HG03064 (cell line): ENCODE measurements around the gene BIN1.
A peak's percentile ranks its signal among the peaks of the same experiment; 100 is the strongest.

Experiments
- ATAC-seq: cut with Tn5 transposase; IDR thresholded peaks from one replicate; pipeline ENCODE4 v1.9.1; 2021; ENCODE audit warnings: low read depth; ENCODE audit not compliant: unreplicated experiment

BIN1 gene

DNA sequence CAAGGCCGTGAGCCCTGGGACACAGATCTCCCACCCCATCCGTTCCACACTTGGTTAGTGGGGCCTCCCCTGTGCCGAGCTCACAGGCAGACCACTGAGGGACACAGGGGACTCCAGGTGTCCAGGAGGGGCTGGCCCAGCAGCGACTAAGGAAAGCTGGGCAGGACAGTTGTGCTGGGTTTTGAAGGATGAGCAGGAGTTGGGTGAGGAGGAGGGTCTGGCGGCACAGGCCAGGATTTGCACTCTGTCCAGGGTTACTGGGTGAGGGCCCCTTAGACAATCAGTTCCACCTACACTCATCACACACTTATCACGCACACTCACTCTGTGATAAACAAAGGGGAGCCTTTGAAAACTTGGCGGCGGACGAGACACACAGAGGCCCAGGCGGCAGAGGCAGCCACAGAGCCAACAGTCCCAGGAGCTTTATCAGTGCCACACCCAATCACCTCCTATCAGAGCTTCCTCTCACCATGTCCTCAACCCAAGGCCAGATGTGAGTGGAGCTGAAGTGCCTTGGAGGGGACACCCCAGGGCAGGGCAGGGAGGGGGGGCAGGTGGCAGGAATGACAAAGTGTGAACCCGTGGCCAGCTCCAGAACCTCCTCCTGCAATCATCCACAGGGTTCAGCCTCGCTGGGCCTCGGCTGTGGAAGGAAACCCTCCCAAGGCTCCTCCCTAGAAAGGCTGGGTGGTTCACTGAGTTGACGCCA, 26.6 kb downstream of the BIN1 start:
- ATAC-seq = peak; percentile 21

GRCh38 chr2:127079358-127079920, 27.5 kb downstream of the BIN1 start:
- no peak for ATAC-seq

DNA sequence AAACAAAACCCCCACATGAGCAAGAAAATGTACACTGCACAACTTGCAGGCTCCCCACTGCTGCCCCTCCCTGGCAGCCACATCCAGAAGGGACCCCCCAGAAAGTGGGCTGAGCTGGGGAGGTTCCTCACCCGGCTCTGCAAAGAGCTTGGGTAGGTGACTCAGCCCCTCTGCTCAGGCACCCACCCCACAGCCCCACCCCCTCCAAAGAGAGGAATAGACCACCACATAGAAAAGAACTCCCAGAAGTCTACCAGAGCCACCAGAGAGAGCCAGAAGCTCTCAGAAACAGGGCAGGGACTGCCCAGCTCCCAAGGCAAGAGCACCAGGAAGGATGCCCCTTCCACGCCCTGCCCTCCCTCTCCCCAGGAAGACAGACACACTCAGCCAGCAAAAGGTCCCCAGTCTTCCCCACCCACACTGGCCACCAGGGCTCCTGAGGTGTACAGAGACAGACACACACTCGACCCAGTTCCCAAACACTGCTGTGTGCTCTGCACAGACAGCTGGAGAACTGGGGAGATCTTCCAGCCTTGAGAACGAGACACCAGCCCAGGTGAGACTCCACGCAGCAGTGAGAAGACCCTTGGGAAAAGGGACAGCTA, 28.2 kb downstream of the BIN1 start:
- no peak for ATAC-seq

DNA sequence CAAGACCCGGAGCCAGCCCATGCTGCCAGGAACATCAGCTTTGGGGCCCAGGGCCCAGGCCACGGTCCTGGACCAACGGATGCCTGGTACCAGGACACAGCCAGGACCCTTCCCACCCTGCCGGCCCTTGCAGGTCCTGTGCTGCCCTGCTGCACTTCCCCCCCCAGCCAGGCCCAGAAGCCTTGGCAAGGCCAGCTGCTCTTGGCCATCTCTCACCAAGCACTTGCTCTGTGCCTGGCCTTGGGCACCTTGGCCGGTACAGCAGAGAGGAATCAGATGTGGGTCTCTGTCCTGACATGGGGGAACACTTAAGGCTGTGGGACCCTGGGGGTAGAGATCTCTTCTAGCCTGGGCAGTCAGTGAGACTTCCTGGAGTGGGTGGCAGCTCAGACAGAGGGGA, 28.9 kb downstream of the BIN1 start:
- ATAC-seq = no peak

DNA sequence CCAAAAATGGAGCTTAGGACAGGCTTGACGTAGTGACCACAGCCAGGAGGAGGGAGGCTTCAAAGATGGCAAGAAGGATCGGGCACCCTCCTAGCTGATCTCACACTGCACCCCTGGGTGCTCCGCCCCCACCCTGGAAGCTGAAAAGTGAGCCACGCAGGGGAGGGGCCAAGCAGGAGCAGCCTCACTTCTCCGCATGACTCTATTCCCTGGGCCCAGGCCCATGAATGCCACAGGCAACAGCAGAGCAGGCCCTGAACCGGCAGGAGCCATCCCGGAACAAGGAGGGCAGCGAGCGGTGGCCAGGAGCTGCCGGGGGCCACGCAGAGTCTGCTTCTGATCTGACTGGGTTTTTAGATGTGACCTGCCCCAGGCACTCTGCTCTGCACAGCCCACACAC, 30.0 kb downstream of the BIN1 start:
- no peak for ATAC-seq

DNA sequence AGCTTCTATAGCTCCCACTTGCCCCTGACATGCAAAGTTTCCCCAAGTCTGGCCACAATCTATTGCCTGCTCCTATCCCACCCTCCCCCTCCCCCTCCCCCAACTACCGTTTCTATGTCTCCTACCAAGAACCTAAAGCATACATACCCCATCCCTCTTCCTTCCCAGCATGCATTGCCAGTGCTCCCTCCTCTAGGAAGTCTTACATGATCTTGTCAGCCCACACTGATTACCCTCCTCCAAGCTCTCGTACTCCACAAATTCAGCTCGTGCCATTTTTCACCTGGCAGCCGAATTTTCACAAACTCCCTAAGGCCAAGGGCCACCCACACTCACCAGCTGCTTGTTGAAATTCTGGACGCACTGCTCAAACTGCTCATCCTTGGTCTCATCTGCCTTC, 30.7 kb downstream of the BIN1 start:
- ATAC-seq = no peak

DNA sequence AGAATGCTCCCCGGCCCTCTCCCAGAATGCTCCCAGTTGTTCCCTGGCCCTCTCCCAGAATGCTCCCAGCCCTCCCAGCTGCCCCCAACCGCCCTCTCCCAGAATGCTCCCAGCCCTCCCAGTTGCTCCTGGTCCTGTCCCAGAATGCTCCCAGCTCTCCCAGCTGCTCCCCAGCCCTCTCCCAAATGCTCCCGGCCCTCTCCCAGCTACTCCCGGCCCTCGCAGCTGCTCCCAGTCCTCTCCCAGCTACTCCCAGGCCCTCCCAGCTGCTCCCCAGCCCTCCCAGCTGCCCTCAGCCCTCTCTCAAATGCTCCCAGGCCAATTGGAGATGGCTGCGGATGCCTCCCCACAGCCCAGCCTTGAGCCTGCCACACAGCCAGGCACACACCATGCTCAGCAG, 31.1 kb downstream of the BIN1 start:
- no peak for ATAC-seq

- ATAC-seq = no peak
Measured at GRCh38 chr2:127074936-127075335, 32.0 kb downstream of the BIN1 start.

DNA sequence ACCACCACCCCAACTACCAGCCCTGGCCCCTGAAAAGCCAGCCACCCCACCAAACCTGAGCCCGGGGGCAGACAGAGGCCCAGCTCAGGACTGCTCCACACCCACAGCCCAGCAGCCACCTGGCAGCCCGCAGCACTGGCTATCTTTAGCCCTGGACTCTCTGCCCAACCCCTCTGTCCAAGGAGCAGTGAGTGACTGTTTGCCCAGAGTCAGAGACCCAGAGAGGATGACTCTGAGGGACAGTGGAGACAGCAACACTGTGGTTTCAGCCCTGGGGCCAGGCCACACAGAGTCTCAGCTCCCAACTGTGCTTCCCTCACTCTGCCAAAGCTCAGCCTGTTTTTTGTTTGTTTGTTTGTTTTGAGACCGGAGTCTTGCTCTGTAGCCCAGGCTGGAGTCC, 32.6 kb downstream of the BIN1 start:
- no peak for ATAC-seq

- ATAC-seq = no peak
Measured at GRCh38 chr2:127072970-127073369, 34.0 kb downstream of the BIN1 start.

- no peak for ATAC-seq
Measured at GRCh38 chr2:127072396-127072795, 34.6 kb downstream of the BIN1 start.

DNA sequence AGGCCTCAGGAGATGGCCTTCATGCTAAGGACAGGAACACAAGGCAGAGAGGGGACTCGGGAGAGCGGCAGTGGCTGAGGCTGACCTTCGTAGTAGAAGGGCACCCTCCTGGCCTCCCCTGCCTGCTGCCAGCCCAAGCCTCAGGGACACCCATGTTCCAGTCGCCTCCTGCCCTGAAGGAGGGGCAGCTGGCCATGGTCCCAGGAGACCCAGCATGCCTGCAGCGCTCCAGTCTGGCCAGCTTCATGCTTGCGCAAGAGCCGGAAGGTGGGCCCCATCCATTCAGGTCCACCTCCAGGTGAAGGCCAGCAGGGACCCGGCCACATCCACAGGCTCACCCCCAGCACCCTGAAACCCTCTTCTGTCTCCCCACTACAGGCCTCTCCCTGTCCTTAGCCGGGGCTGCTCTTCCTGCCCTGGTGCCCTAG, 35.0 kb downstream of the BIN1 start:
- ATAC-seq = no peak

DNA sequence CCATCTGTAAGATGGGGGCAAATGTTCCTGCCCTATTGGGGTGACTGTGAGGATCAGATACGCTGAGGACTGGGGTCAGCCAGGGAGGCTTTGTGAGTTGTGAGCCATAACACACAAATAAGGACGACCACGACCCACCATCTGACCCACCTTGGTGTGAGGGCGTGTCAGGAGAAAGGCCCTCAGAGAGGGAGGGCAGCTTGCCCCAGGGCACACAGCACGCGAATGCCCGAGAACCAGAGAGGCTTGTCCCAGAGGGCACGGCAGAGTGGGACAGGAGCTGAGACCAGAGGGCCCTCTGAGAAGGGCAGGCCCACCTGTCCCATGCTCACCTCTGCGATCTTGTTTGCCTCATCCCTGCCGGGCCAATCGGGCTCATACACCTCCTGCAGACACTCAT, 36.7 kb downstream of the BIN1 start:
- ATAC-seq = no peak

GRCh38 chr2:127069536-127069935, 37.4 kb downstream of the BIN1 start:
- ATAC-seq = no peak

DNA sequence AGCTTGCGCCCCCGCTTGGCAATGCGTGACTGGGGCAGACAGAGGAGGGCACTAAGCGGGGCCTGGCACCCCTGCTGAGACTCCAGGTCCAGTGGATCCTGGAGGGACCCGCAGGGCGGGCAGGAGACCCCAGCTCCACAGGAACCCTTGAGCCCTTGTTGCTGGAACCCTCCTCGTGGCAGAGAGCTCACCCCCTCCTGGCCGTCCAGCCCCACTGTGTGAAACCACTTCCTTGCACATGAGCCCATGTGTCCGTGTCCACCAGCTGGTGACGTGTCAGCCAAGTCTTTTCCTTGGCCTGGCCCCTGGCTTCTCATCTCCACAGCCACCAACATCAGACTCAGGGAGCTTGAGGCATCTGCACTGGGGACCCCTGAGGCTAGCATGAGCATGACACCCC, 38.0 kb downstream of the BIN1 start:
- ATAC-seq = no peak

- no peak for ATAC-seq
Measured at GRCh38 chr2:127068351-127068741, 38.6 kb downstream of the BIN1 start.

- no peak for ATAC-seq
Measured at GRCh38 chr2:127067620-127068350, 39.2 kb downstream of the BIN1 start.

DNA sequence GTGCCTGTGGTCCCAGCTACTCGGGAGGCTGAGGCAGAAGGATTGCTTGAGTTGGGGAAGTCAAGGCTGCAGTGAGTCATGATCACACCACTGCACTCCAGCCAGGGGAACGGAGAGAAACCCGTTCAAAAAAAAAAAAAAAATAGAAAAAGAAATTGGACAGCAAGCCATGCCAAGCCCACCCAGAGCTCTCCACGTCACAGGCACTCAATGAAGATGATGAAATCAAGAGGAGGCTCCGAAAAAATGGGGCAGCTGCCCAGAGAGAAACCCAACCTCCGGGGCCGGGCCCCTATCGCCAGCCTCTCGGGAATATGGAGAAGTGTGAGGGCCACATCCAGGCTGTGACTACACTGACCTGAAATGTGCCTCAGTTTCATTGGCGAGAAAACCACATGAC, 40.0 kb downstream of the BIN1 start:
- ATAC-seq = no peak

DNA sequence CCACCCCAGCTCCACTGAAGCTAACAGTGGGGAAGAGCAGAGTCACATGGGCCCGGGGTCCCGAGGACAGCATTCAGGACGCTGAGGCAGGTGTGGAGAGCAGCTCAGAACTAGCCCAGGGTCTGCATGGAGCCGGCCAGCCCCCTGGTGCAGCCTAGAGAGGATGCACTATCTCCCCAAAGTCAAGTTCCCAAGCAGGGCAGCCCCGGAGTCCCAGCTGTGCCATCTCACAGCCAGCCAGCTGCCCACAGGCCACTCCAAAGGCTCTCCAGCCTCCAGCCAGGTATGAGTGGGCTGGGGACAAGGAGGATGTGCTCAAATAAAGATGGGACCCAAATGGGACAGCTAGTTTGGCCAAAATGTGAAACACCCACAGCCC, 41.0 kb downstream of the BIN1 start:
- ATAC-seq = no peak

DNA sequence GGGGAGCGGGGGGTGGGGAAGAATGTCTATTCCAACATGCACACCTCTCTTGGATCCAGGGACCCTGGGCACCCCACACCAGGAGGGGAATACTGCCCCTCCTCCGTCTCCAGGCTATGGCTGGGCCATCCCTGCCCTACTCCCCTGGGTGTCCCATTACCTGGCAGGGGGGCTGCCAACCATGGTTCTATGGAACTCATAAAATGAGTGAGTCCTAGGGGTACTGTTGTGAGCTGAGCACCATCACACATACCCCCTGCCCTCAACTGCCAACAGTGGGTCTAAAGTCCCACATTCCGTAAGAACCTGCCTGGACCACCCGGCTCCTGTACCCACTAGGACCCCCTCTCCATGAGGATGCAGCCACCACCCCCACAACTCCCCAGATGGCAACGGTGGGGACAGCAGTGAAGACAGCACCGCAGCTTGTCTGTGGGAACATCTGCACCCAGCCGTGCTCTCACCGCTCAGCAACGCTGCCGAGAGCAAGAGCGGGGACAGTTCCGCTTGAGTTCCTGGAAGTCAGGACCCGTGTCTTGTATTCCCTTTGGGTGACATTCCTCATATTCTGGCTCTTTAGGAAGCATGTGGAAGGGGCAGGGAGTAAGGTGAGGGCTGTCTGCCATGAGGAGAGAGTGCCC, 41.5 kb downstream of the BIN1 start:
- ATAC-seq = no peak

DNA sequence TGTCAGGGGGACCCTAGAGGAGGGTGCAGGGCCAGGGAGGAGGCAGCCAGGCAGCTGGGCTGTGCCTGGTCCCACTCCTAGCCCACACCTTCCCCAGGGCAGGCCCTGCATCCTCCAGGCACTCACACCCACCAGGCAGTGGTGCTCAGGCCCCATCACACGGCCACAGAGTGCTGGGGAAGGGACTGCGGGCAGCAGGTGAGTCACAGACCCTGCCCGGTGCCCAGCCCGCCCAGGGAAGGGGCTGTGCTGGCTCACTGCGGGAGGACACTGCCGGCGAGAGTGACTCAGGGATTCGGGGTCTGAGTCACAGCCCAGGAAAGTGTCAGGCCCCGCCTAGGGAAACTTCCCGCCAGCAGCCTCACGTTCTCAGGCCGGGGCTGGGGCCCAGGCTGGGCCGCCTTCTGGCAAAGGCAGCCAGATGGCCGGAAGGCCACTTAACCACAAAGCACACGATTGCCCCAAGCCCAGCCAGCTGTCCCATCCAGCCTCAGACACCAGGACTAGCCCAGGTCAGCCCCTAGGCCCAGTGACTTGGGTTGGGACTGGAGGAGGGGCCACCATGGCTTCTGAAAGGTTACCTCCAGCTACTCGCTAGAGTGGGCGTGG, 42.2 kb downstream of the BIN1 start:
- ATAC-seq = peak; percentile 72
